ENCODE results near the gene SLC22A2.
A peak's percentile ranks its signal among the peaks of the same experiment; 100 is the strongest.

The SLC22A2 gene

GRCh38 chr6:160249671-160250070 is 8.9 kb downstream of the SLC22A2 start:
- Histone ChIP-seq H3K4me3 (no peak overlapping the region), H3K27ac (no peak overlapping the region)
- no peak for DNase-seq (ENCODE audit: low spot score)
- TF ChIP-seq, protein P1, sequence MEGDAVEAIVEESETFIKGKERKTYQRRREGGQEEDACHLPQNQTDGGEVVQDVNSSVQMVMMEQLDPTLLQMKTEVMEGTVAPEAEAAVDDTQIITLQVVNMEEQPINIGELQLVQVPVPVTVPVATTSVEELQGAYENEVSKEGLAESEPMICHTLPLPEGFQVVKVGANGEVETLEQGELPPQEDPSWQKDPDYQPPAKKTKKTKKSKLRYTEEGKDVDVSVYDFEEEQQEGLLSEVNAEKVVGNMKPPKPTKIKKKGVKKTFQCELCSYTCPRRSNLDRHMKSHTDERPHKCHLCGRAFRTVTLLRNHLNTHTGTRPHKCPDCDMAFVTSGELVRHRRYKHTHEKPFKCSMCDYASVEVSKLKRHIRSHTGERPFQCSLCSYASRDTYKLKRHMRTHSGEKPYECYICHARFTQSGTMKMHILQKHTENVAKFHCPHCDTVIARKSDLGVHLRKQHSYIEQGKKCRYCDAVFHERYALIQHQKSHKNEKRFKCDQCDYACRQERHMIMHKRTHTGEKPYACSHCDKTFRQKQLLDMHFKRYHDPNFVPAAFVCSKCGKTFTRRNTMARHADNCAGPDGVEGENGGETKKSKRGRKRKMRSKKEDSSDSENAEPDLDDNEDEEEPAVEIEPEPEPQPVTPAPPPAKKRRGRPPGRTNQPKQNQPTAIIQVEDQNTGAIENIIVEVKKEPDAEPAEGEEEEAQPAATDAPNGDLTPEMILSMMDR (IDR thresholded peaks at IDR 0.05): no peak

DNA sequence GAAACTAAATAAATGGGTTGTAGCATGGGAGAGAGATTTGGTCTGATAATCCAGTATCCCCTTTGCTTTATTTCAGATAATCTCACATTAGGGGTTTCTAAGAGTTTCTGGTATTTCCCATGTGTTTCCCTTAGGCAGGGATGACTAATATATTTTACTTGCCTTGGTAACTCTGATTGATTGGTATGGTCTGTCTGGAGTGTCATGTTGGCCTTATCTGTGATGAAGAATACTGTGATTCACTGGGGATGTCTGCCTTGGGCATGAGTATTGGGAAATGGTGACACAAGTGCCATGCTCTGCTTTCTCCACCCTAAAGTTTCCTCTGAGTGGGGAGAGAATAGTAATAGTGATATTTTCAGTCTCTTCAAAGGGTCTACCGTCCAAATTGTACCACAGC is 10.1 kb downstream of the SLC22A2 start:
- Histone ChIP-seq H3K27ac (no peak overlapping the region), H3K4me3 (no peak overlapping the region)
- no peak for DNase-seq (ENCODE audit: low spot score)
- TF ChIP-seq, protein P1 (IDR thresholded peaks at IDR 0.05): no peak

DNA sequence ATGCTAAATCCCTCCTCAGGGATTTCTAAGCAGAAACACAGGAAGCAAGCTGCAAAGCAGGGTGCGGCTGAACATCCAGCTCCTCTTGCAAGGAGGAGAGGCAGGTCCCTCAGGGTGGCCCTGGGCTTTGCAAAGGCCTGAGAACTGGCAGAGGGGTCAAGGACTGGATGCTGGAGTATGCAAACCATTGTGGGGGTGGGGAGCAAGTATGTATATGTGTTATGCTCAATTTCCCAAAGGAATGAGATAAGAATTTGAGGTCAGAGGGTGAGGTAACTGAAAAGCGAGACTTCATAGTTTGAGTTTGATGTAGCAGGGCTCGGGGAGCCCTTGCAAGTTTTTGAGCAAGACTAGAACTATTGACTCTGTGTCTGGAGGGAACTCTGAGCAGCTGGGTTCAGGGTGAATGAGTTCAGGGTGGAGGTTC is 11.2 kb downstream of the SLC22A2 start:
- DNase-seq (ENCODE audit: low spot score): no peak
- TF ChIP-seq, protein P1 (IDR thresholded peaks at IDR 0.05): no peak
- peak overlapping the region in 1 of 2 donors; percentile 9 for H3K27ac ChIP-seq
- H3K4me3 ChIP-seq: no peak overlapping the region

- Histone ChIP-seq H3K4me3 (no peak overlapping the region), H3K27ac (no peak overlapping the region)
- no peak for DNase-seq (ENCODE audit: low spot score)
- TF ChIP-seq, protein P1 (IDR thresholded peaks at IDR 0.05): no peak
These were observed 17.9 kb downstream of the SLC22A2 start for GRCh38 chr6:160240691-160241084.

- no peak overlapping the region for H3K4me3 ChIP-seq
- TF ChIP-seq, protein P1 (IDR thresholded peaks at IDR 0.05): no peak
- no peak overlapping the region for H3K27ac ChIP-seq
- no peak for DNase-seq (ENCODE audit: low spot score)
These were observed 18.5 kb downstream of the SLC22A2 start for GRCh38 chr6:160239929-160240690.

- H3K4me3 ChIP-seq: no peak overlapping the region
- TF ChIP-seq, protein P1 (IDR thresholded peaks at IDR 0.05): no peak
- DNase-seq (ENCODE audit: low spot score): no peak
- peak overlapping the region in 1 of 2 donors; percentile 74 for H3K27ac ChIP-seq
These were observed 19.6 kb downstream of the SLC22A2 start for GRCh38 chr6:160238761-160239751.

Data from coronary artery (tissue), 2 donors.